NCI-H2081 (cell line): ENCODE measurements around the gene LRMDA.

ENCODE experiments used
- DNase-seq, 2 experiments: peaks; one replicate each; lab custom pipeline; 2025; lab: John Stamatoyannopoulos, UW

The LRMDA gene

DNA sequence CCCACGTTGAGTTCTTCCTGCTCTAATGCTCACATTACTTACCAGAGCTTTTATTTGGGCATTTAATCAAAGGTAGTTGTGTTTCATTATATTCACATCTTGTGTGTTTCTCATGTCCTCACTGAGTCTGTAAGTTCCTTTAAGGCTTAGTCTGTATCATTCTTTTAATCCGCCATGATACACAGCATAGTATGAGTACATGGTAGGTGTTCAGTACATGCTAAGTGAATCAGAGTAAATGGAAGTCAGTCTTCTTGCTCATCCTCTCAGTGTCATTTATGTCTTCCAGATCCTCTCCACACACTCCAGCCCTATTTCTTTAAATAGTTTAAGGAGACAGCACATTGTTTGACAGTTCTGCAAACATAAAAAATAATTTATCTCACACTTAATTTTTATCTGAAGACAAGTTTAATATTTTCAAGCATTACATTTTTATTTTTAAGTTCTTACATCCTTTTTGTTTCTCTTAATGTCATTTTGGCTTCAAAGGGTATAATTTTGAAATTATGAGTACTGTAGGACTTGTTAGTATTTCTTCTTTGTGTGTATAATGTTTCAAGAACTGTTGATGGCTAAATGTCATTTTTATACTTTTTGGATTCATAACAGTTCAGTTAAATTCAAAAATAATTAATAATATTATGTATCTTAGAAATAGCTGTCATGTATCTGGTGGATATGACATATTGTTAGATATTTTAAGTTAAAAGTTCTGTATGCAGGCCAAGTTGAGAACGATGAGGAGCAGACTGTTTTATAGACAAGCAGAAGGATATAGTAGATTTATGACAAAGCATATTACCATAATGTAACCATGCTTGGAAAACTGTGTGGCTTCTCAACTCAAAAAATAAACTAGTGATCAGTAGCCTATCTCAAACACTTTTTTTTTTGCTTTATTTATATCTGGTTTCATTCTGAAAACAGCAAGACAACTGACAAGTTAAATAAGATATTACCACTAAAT is 342.7 kb downstream of the LRMDA start:
- no peak for DNase-seq

DNA sequence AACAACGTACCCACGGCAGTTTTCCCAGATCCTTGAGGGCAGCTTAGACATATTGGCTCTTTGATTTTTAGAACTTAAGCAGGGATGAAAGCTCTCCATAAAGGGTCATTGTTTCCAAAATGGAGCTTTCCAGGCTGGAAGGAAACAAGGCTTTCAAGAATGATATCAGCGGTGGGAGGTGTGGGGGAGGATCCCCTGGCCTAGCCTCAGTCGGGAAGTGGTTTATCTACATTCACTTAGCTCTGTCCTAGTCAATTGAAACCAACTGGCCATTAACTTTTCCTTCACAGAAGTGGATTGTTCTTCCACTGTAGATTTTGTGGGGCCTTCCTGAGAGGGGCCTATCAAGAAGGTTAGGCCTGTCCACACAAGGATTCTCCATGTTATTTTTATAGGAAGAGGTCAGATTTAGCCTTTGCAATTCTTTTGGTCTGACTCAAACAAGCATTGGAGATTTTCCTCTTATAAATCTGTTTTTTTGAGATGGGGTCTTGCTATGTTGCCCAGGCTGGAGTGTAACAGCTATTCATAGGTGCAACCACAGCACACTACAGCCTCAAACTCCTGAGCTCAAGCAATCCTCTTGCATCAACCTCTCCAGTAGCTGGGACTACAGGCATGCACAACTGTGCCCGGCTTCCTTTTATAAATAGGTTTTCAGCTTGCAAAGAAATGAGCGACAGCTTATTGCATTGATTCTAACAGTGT is 343.5 kb downstream of the LRMDA start:
- DNase-seq: no peak

GRCh38 chr10:75776738-75777504 is 345.5 kb downstream of the LRMDA start:
- DNase-seq: peak; percentile 72 to 86

- DNase-seq: no peak
These were observed 347.2 kb downstream of the LRMDA start for GRCh38 chr10:75778665-75779064.

- no peak for DNase-seq
These were observed 347.9 kb downstream of the LRMDA start for GRCh38 chr10:75779276-75779675.

DNA sequence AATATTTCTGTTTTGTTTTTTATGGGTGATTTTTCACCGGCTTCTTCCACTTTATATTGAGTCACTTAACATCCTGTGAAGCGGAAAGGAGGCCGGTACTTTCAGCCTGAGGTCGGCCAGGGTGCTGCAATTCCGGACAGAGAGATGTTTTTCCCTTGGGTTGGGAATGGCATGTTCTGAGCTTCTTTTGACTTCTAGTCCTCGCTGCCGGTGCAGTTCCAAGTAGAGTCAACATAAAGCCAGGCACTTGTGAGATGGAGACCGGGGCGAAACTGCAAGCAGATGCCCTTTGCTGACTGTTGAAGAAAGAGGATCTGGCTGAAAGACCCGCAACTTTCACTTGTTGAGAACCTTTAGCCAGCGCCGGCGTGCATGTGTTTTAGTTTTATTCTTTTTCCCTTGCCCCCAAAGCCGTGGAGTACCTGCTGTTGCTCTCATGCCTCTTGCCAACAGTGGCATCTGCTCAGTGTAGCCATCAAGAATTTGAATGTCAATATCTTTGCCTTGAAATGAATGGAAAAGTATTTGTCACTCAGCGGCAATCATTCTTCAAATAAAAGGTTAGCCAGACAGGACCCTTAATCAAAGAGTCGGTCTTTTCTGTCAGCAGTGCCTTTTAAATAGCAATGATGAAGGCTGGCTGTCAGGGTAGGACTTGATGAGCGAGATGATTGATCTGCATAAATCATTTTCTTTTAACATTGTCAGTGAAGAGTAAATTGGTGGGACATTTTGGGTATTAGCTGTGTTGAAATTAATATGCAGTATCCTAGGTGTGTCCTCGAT is 351.2 kb downstream of the LRMDA start:
- DNase-seq: no peak

GRCh38 chr10:75788394-75789205 is 357.2 kb downstream of the LRMDA start:
- DNase-seq: no peak

DNA sequence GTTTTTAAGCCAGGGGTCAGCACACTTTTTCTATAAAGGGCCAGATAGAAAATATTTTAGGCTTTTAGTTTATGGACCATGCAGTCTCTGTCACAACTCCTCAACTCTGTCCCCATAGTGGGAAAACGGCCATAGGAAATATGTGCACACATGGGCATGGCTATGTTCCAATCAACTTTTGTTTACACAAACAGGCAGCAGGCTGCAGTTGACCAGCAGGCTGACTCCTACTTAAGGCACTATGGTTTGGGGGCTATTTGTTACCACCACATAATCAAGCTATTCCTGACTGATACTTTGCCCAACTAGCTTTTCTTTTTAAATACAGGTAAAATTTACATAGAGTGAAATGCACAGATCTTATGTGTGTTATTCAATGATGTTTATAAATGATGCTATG is 362.4 kb downstream of the LRMDA start:
- DNase-seq: no peak

DNA sequence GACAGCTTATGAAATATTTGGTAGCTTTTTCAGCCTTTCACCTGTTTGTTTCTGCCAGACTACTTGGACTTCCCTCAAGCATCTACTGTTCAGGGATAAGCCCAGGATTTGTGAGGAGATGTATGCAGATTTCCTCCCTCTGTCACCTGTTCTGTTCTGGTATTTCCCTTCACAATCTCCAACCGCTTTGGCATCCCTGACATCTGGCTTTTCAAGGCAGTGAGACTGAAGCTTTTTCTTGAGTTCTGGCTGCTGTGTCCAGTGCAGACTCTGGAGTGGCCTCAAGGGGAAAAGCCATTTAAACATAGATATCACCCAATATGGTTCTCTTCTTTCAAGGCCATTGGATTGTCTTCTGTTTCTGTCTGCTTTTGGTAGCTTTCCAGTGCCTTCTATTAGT is 369.7 kb downstream of the LRMDA start:
- no peak for DNase-seq

DNA sequence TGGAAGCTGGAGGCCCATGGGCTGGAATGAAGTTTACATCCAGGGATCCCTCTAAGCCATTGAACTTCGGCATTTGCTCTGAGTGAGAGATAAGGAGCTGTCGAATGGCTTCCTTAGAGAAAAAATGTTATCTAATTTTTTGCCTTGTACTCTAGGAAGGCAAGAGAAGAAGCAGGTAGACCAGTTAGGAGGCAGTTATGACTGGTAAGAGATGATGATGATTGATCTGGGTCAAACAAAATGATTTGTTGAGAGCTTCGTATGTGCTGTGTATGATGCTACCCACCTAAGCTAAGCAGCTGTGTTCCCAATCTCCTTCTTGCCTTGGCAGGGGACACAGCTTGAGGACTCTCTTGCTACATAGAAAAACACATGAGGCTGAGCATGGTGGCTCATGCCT is 370.2 kb downstream of the LRMDA start:
- no peak for DNase-seq

- no peak for DNase-seq
These were observed 371.7 kb downstream of the LRMDA start for GRCh38 chr10:75803121-75803520.

- DNase-seq: no peak
These were observed 372.6 kb downstream of the LRMDA start for GRCh38 chr10:75803816-75804552.

GRCh38 chr10:75806186-75806585 is 374.8 kb downstream of the LRMDA start:
- DNase-seq: no peak

DNA sequence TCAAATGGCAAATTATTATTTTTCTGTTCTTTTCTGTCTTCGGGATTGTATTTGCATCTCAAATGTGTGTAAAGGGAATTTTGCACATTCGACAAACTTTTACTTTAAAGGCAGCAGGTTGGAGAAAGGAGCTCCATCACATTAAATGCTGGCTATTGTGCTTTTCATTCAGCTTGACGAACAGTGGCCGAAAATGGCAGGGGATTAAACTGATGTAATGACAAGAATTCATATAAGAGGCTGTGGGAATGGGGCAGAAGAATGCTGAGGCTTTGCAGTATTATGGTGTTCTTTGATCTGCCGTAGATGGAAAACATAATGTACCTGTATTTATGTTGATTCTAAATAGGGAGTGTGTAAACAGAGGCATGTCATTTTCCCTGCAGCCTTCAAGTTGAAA is 376.0 kb downstream of the LRMDA start:
- no peak for DNase-seq

- DNase-seq: no peak
These were observed 377.6 kb downstream of the LRMDA start for GRCh38 chr10:75809003-75809402.

DNA sequence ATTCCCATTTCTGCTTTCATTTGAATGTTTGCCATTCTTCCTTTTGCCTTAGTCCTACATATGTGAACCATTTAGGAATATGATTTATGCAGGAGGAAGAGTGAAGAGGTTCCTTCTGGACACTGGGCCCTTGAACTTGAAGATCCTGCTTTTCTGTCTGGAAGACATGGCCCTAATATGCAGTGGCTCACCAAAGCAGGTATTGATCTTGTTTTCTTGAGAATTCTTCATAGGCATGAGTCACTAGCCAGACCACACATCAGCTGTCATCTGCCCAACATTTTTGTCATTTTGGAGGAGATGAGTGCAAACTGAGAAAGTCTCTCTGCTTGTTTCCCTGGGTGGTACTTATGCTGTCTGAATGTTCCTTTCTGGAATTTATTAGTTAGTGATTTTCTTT is 382.6 kb downstream of the LRMDA start:
- DNase-seq: no peak

GRCh38 chr10:75815066-75815465 is 383.6 kb downstream of the LRMDA start:
- DNase-seq: no peak

GRCh38 chr10:75817198-75817597 is 385.8 kb downstream of the LRMDA start:
- DNase-seq: no peak

- DNase-seq: no peak
These were observed 387.1 kb downstream of the LRMDA start for GRCh38 chr10:75818552-75818951.

GRCh38 chr10:75825235-75825634 is 393.8 kb downstream of the LRMDA start:
- DNase-seq: no peak
